Measurements from ENCODE around the gene NRF1. TPM values are rescaled to one million over a fixed set of nuclear protein-coding genes. Genes with fewer than 3 reads are reported as not detected.

Gene NRF1
- total and polyA plus RNA-seq, 12 donors = 7.7 to 16.0 (median 10.1) TPM

DNA sequence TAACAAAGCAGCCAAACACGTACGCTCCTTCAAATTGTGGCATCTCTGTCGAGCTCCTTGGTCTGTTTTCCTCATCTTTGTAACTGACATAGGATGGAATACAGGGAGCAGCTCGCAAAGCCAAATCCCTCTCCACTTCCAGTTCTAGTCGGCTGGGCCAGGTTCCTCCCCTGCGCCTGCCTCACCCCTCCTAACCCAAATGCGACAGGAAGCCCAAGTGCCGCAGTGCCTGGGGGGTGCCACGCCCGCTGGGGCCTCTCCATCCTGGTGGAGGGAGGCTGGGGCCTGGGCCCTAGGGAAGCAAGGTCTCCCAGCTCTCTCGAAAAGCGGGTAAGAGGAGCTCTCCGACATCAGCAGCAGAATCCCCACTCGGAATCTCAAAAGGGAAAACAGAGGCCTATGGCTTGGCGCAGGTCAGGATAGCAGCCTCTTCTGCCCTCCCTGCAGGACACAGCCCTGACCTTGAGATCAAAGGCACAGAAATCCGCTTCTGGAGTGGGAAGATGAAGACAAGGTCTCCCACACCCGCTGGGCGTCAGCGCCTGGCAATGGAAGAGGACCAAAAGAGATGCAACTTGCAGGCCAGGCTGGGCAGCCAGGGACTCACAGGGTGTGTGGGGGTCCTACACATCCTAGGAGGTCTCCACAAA, 165.8 kb downstream of the NRF1 start:
- no peaks in the 10 kb centered on the region for H3K9me3 ChIP-seq (replicated peaks in 1 of 3)
- WGBS, 4 donors = 67 to 75% (median 70%) methylated on average over 12 to 19 of the region's 19 CpGs
- H3K27me3 ChIP-seq = peaks cover 43% of the 10 kb centered on the region
- TF ChIP-seq POLR2A (IDR thresholded peaks at IDR 0.05) = no peak
- TF ChIP-seq, protein P1, sequence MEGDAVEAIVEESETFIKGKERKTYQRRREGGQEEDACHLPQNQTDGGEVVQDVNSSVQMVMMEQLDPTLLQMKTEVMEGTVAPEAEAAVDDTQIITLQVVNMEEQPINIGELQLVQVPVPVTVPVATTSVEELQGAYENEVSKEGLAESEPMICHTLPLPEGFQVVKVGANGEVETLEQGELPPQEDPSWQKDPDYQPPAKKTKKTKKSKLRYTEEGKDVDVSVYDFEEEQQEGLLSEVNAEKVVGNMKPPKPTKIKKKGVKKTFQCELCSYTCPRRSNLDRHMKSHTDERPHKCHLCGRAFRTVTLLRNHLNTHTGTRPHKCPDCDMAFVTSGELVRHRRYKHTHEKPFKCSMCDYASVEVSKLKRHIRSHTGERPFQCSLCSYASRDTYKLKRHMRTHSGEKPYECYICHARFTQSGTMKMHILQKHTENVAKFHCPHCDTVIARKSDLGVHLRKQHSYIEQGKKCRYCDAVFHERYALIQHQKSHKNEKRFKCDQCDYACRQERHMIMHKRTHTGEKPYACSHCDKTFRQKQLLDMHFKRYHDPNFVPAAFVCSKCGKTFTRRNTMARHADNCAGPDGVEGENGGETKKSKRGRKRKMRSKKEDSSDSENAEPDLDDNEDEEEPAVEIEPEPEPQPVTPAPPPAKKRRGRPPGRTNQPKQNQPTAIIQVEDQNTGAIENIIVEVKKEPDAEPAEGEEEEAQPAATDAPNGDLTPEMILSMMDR (IDR thresholded peaks at IDR 0.05) = no peak
- H3K27ac ChIP-seq = no peak overlapping the region
- H3K36me3 ChIP-seq (replicated peaks in 1 of 2) = no peaks in the 10 kb centered on the region
- intact Hi-C loops (cut with DNase I) = no loop called here
- H3K4me1 ChIP-seq (replicated peaks in 1 of 2) = peaks cover 8 to 39% of the 10 kb centered on the region in 2 donors
- DNase-seq = no peak
- no peak overlapping the region for H3K4me3 ChIP-seq

DNA sequence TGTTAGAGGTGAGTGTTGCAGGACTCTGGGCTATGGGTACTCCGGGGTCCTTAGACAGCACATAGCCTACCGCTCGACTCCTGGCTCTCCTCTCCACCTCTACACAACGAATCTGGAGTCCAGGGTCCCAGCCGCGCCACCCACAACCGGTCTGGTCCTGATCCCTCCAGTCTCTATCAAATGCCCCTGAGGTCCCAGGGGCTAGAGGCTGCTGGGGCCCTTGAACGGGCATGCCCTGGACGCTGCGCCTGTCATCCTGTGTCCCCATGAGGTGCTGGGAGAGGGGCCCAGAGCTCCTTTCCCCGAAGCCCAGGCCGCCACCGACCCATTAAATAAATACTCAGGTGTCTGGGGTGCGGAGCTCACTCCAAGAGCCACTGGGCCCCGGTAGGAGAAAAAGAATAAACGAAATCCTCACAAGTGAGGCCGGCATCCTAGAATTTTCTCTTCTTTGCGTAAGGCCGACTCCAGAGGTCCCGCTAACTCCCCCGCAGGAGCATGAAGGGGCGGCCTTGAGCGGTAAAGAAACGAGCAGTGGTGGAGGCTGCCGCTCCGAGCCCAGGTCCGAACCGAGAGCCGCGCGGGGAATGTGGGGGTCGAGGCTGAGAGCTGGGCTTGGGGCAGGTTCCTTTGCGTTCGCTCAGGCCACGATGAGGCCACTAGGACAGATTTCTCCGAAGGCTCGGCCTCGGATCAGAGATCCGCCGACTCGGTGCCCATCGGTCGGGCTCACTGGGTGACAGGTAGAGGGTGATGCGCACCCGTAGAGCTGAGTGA, 166.7 kb downstream of the NRF1 start:
- 47 to 60% (median 49%) methylated on average over 23 to 45 of the region's 45 CpGs for WGBS, 4 donors
- Histone ChIP-seq H3K4me1 (replicated peaks in 1 of 2) (peaks cover 8 to 44% of the 10 kb centered on the region in 2 donors), H3K27ac (no peak overlapping the region), H3K4me3 (no peak overlapping the region), H3K9me3 (replicated peaks in 1 of 3) (no peaks in the 10 kb centered on the region), H3K27me3 (peaks cover 52% of the 10 kb centered on the region), H3K36me3 (replicated peaks in 1 of 2) (no peaks in the 10 kb centered on the region)
- intact Hi-C loops (cut with DNase I) = no loop called here
- TF ChIP-seq POLR2A (IDR thresholded peaks at IDR 0.05) = no peak
- TF ChIP-seq, protein P1 (IDR thresholded peaks at IDR 0.05) = no peak
- DNase-seq = no peak

DNA sequence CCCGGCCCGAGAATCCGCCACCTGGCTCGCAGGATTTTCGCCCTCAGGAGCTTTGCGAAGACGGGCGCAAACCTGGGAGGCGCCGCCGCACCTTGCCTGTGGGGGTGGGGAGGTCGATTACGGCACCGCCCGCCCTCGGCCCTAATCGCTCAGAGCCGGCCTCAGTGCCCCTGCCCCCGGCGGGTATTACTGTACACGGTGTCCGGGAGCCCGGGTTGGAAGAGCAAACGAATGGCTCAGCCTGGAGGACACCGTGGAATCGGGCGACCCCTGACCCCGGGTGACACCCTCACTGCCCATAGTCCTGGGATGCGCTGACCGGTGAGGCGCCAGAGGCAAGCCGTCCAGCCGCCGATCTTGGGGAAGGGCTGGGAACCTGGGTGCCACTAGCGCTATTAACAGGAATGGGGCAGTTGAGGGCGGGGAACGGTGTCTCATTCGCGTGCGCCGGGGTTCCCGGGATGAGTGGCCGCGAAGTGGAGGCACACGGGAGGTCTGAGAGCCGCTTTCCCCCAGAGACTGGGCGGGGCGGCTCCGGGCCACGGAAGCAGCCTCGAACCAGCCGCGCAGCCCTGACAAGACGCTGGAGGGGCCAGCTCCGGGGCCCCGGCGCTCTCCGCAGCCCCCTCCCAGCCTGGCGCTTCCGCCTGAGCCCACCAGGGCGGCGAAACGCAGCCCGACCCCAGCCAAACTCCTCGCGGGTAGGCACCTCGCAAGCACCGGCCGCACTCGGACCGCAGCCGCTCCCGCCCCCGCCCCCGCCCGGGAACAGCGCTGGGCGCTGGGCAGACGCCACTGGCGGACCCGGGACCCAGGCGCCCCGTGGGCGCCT, 167.5 kb downstream of the NRF1 start:
- H3K9me3 ChIP-seq (replicated peaks in 1 of 3) = no peaks in the 10 kb centered on the region
- peaks cover 60% of the 10 kb centered on the region for H3K27me3 ChIP-seq
- intact Hi-C loops (cut with DNase I) = no loop called here
- TF ChIP-seq POLR2A (IDR thresholded peaks at IDR 0.05) = no peak
- TF ChIP-seq, protein P1 (IDR thresholded peaks at IDR 0.05) = no peak
- H3K4me1 ChIP-seq (replicated peaks in 1 of 2) = peaks cover 8 to 49% of the 10 kb centered on the region in 2 donors
- H3K4me3 ChIP-seq = peak overlapping the region in 2 of 4 donors; percentile 25 to 56
- peak in 1 of 7 donors; percentile 7 for DNase-seq
- WGBS, 4 donors = 7 to 10% (median 9%) methylated on average over 26 to 84 of the region's 84 CpGs
- H3K36me3 ChIP-seq (replicated peaks in 1 of 2) = no peaks in the 10 kb centered on the region
- peak overlapping the region in 1 of 5 donors; percentile 43 for H3K27ac ChIP-seq

Measured in adrenal gland (tissue), 12 donors.